Loucy (cell line): ENCODE measurements around the gene GSTT2.

ENCODE experiments used
- EZH2phosphoT487 ChIP-seq: fragments of 200-600 bp; IDR thresholded peaks from 2 replicates; pipeline ENCODE4 v1.6.1; 2018; ENCODE audit warnings: antibody characterized with exemption, mild to moderate bottlenecking, moderate library complexity, borderline replicate concordance
- TF ChIP-seq, protein P1 (sequence below): fragments of 200-600 bp; sonication (generic); conservative IDR thresholded peaks from 2 replicates; pipeline ENCODE4 v1.5.1; 2014; ENCODE audit warnings: mild to moderate bottlenecking, antibody characterized with exemption, low read length

DNA sequence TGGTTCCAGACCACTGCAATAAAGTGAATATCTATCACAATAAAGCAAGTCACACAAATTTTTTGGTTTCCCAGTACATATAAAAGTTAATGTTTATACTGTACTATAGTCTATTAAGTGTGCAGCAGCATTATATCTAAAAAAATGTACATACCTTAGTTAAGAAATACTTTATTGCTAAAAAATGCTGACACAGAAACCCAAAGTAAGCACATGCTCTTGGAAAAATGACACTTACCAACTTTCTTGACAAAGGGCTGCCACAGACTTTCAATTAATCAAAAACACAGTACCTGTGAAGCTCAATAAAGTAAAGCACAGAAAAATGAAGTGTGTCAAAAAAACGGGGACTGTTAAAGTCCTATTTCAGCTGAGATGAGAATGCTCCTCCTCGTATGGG lies 48.1 kb downstream of the GSTT2 start:
- TF ChIP-seq, protein P1, sequence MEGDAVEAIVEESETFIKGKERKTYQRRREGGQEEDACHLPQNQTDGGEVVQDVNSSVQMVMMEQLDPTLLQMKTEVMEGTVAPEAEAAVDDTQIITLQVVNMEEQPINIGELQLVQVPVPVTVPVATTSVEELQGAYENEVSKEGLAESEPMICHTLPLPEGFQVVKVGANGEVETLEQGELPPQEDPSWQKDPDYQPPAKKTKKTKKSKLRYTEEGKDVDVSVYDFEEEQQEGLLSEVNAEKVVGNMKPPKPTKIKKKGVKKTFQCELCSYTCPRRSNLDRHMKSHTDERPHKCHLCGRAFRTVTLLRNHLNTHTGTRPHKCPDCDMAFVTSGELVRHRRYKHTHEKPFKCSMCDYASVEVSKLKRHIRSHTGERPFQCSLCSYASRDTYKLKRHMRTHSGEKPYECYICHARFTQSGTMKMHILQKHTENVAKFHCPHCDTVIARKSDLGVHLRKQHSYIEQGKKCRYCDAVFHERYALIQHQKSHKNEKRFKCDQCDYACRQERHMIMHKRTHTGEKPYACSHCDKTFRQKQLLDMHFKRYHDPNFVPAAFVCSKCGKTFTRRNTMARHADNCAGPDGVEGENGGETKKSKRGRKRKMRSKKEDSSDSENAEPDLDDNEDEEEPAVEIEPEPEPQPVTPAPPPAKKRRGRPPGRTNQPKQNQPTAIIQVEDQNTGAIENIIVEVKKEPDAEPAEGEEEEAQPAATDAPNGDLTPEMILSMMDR: no peak
- TF ChIP-seq EZH2phosphoT487: no peak
